Measurements from ENCODE around the gene TBL3. TPM values are rescaled to one million over a fixed set of nuclear protein-coding genes. Genes with fewer than 3 reads are reported as not detected.
"Not testable (repeated sequence)": the region's sequence is repeated elsewhere in the genome, so short reads cannot be mapped to it uniquely, and the experiment has no call there.

The TBL3 gene
- total and polyA plus RNA-seq, 2 donors = 28.4 to 52.3 TPM

- no peak overlapping the region for H3K27ac ChIP-seq (ENCODE audit: low read depth in 1 of 2, low read length in 1 of 2)
- WGBS = 77% methylated on average over 21 of the region's 21 CpGs
- DNase-seq (ENCODE audit: low read depth in 6 of 9, low spot score in 9 of 9) = no peak
- H3K36me3 ChIP-seq (ENCODE audit: control insufficient read depth in 2 of 2, insufficient read depth in 2 of 2, low read length in 1 of 2) = peaks cover 28 to 40% of the 10 kb centered on the region in 2 donors
- H3K9me3 ChIP-seq (ENCODE audit: control insufficient read depth in 2 of 2, insufficient read depth in 1 of 2, low read length in 1 of 2) = peaks cover 0 to 13% of the 10 kb centered on the region in 2 donors
- no peaks in the 10 kb centered on the region for H3K27me3 ChIP-seq (ENCODE audit: control insufficient read depth in 2 of 2, insufficient read depth in 1 of 2, low read length in 1 of 2)
- H3K4me3 ChIP-seq (ENCODE audit: low read length in 2 of 2) = no peak overlapping the region
- H3K4me1 ChIP-seq (ENCODE audit: control insufficient read depth in 2 of 2, insufficient read depth in 2 of 2, low read length in 2 of 2) = peaks cover 26 to 39% of the 10 kb centered on the region in 2 donors
Observed at GRCh38 chr16:2005646-2006045, 33.8 kb downstream of the TBL3 start.

GRCh38 chr16:2006317-2006716, 34.5 kb downstream of the TBL3 start:
- WGBS = 99% methylated on average over 8 of the region's 8 CpGs
- peaks cover 26 to 40% of the 10 kb centered on the region in 2 donors for H3K4me1 ChIP-seq (ENCODE audit: control insufficient read depth in 2 of 2, insufficient read depth in 2 of 2, low read length in 2 of 2)

GRCh38 chr16:2007081-2007836, 35.4 kb downstream of the TBL3 start:
- peaks cover 26 to 40% of the 10 kb centered on the region in 2 donors for H3K4me1 ChIP-seq (ENCODE audit: control insufficient read depth in 2 of 2, insufficient read depth in 2 of 2, low read length in 2 of 2)
- WGBS = 80% methylated on average over 16 of the region's 16 CpGs

More at GRCh38 chr16:2006317-2006716, 34.5 kb downstream of the TBL3 start:
- peaks cover 21 to 35% of the 10 kb centered on the region in 2 donors for H3K36me3 ChIP-seq (ENCODE audit: control insufficient read depth in 2 of 2, insufficient read depth in 2 of 2, low read length in 1 of 2)
- no peak overlapping the region for H3K4me3 ChIP-seq (ENCODE audit: low read length in 2 of 2)
- peaks cover 0 to 13% of the 10 kb centered on the region in 2 donors for H3K9me3 ChIP-seq (ENCODE audit: control insufficient read depth in 2 of 2, insufficient read depth in 1 of 2, low read length in 1 of 2)
- DNase-seq (ENCODE audit: low read depth in 6 of 9, low spot score in 9 of 9) = no peak
- H3K27me3 ChIP-seq (ENCODE audit: control insufficient read depth in 2 of 2, insufficient read depth in 1 of 2, low read length in 1 of 2) = no peaks in the 10 kb centered on the region
- no peak overlapping the region for H3K27ac ChIP-seq (ENCODE audit: low read depth in 1 of 2, low read length in 1 of 2)

DNA sequence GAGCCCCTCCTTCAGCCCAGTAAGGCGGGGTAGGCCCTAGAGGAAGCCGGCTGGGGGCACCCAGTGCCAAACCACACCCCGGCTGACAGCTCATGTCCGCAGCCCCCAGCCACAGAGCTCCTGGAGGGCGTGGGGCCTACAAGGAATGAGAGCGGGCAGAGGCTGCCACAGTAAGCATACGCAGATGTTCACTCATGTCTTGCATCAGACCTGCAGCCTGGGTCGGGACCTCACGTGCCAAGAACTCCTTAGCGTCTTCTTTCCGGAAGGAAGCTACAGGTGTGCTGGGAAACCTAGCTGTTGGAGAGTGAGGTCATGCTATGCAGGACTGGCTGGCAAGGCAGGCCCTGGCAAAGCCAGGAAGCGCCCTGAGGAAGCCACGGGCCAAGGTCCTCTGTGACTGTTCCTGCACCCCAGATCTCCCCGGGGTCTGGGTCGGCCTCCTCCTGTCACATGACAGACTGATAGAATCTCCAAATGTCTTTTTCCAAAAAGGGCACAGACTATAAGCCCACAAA, 36.2 kb downstream of the TBL3 start:
- H3K9me3 ChIP-seq (ENCODE audit: control insufficient read depth in 2 of 2, insufficient read depth in 1 of 2, low read length in 1 of 2) = peaks cover 0 to 13% of the 10 kb centered on the region in 2 donors

More at GRCh38 chr16:2007081-2007836, 35.4 kb downstream of the TBL3 start:
- DNase-seq (ENCODE audit: low read depth in 6 of 9, low spot score in 9 of 9) = no peak
- peaks cover 0 to 13% of the 10 kb centered on the region in 2 donors for H3K9me3 ChIP-seq (ENCODE audit: control insufficient read depth in 2 of 2, insufficient read depth in 1 of 2, low read length in 1 of 2)
- no peaks in the 10 kb centered on the region for H3K27me3 ChIP-seq (ENCODE audit: control insufficient read depth in 2 of 2, insufficient read depth in 1 of 2, low read length in 1 of 2)
- H3K27ac ChIP-seq (ENCODE audit: low read depth in 1 of 2, low read length in 1 of 2) = peak overlapping the region in 1 of 2 donors; percentile 12
- peak overlapping the region in 1 of 2 donors; percentile 5 for H3K4me3 ChIP-seq (ENCODE audit: low read length in 2 of 2)
- H3K36me3 ChIP-seq (ENCODE audit: control insufficient read depth in 2 of 2, insufficient read depth in 2 of 2, low read length in 1 of 2) = peaks cover 12 to 25% of the 10 kb centered on the region in 2 donors

DNA sequence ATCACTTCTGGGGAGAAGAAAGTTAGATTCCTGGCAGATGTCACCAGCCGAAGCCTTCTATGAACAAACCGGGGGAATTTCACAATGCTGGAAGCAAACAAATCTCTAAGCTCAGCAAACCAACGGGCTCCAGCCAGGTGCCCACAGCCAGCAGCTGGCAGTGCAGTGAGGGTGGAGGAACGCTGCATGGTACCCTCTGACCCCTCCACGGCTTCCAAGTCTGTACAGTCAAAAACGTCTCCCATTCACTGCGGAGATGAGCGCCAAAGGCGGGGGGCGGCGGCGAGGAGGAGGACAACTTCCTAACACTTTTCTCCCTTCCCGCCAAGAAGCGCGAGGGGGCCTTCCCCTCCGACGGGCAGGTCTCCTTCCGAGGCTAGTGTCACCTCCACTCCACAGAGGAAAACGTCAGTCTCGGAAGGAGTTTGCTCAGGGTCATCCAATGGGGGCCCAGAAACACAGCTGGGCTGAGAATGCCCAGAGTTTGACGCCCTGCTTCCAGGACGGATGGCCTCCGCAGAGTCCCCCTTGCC, 36.8 kb downstream of the TBL3 start:
- H3K36me3 ChIP-seq (ENCODE audit: control insufficient read depth in 2 of 2, insufficient read depth in 2 of 2, low read length in 1 of 2) = peaks cover 0 to 11% of the 10 kb centered on the region in 2 donors
- no peak for DNase-seq (ENCODE audit: low read depth in 6 of 9, low spot score in 9 of 9)
- peaks cover 0 to 13% of the 10 kb centered on the region in 2 donors for H3K9me3 ChIP-seq (ENCODE audit: control insufficient read depth in 2 of 2, insufficient read depth in 1 of 2, low read length in 1 of 2)
- H3K4me3 ChIP-seq (ENCODE audit: low read length in 2 of 2) = peak overlapping the region; percentile 54 to 85
- peaks cover 26 to 37% of the 10 kb centered on the region in 2 donors for H3K4me1 ChIP-seq (ENCODE audit: control insufficient read depth in 2 of 2, insufficient read depth in 2 of 2, low read length in 2 of 2)
- H3K27me3 ChIP-seq (ENCODE audit: control insufficient read depth in 2 of 2, insufficient read depth in 1 of 2, low read length in 1 of 2) = no peaks in the 10 kb centered on the region
- WGBS = 4% methylated on average over 23 of the region's 23 CpGs
- peak overlapping the region; percentile 40 to 80 for H3K27ac ChIP-seq (ENCODE audit: low read depth in 1 of 2, low read length in 1 of 2)

More for the DNA sequence above, 36.2 kb downstream of the TBL3 start:
- H3K4me1 ChIP-seq (ENCODE audit: control insufficient read depth in 2 of 2, insufficient read depth in 2 of 2, low read length in 2 of 2) = peaks cover 26 to 40% of the 10 kb centered on the region in 2 donors
- H3K36me3 ChIP-seq (ENCODE audit: control insufficient read depth in 2 of 2, insufficient read depth in 2 of 2, low read length in 1 of 2) = peaks cover 4 to 17% of the 10 kb centered on the region in 2 donors
- 10% methylated on average over 15 of the region's 15 CpGs for WGBS
- peak overlapping the region in 1 of 2 donors; percentile 80 for H3K27ac ChIP-seq (ENCODE audit: low read depth in 1 of 2, low read length in 1 of 2)
- DNase-seq (ENCODE audit: low read depth in 6 of 9, low spot score in 9 of 9) = no peak
- peak overlapping the region; percentile 54 to 85 for H3K4me3 ChIP-seq (ENCODE audit: low read length in 2 of 2)
- H3K27me3 ChIP-seq (ENCODE audit: control insufficient read depth in 2 of 2, insufficient read depth in 1 of 2, low read length in 1 of 2) = no peaks in the 10 kb centered on the region

- H3K36me3 ChIP-seq (ENCODE audit: control insufficient read depth in 2 of 2, insufficient read depth in 2 of 2, low read length in 1 of 2) = peaks cover 0 to 10% of the 10 kb centered on the region in 2 donors
- H3K4me1 ChIP-seq (ENCODE audit: control insufficient read depth in 2 of 2, insufficient read depth in 2 of 2, low read length in 2 of 2) = peaks cover 26 to 32% of the 10 kb centered on the region in 2 donors
- H3K4me3 ChIP-seq (ENCODE audit: low read length in 2 of 2) = peak overlapping the region; percentile 54 to 85
- no peak for DNase-seq (ENCODE audit: low read depth in 6 of 9, low spot score in 9 of 9)
- peaks cover 0 to 7% of the 10 kb centered on the region in 2 donors for H3K9me3 ChIP-seq (ENCODE audit: control insufficient read depth in 2 of 2, insufficient read depth in 1 of 2, low read length in 1 of 2)
- peak overlapping the region; percentile 40 to 80 for H3K27ac ChIP-seq (ENCODE audit: low read depth in 1 of 2, low read length in 1 of 2)
- under 1% methylated on average over 55 of the region's 55 CpGs for WGBS
- H3K27me3 ChIP-seq (ENCODE audit: control insufficient read depth in 2 of 2, insufficient read depth in 1 of 2, low read length in 1 of 2) = no peaks in the 10 kb centered on the region
Observed at GRCh38 chr16:2009164-2009711, 37.4 kb downstream of the TBL3 start.

DNA sequence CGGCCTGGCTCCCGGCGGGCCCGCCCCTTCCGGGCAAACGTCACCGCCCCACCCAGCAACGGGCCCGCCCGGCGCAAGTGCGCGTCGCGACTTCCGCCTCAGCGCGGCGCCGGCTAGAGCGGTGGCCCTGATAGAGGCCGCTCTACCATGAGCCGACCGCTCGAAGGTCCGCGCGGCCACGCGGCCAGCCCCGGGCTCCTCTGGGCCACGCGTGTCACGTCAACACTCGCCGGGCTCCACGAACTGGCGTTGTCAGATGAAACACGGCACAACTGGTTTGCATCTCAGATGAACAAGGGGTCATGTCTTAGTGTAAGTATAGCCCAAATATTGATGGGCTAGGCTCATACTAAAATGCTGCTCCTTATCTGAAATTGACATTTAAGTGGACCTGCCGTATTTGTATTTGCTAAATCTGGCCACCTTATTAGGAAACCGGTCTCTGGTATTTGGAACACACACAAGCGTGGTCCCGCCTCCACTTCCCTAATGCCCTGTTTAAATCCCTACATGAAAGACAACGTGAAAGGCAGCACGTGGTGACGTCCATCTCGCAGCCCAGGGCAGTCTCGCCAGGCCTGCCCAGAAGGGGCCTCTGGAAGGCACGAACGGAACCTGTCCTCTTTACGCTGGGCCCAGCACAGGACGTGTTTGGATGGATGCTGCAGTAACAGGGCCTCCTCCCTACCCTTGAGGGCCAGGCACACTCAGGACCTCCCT, 38.1 kb downstream of the TBL3 start, which contains the start of gene ZNF598:
TSS of gene ZNF598 (minus strand) at position 31 of the 720 bp plus-strand sequence.
- Histone ChIP-seq H3K27me3 (ENCODE audit: control insufficient read depth in 2 of 2, insufficient read depth in 1 of 2, low read length in 1 of 2) (no peaks in the 10 kb centered on the region), H3K4me3 (ENCODE audit: low read length in 2 of 2) (peak within 1 kb of the TSS; percentile 65 to 85), H3K4me1 (ENCODE audit: control insufficient read depth in 2 of 2, insufficient read depth in 2 of 2, low read length in 2 of 2) (peaks cover 26 to 28% of the 10 kb centered on the region in 2 donors), H3K27ac (ENCODE audit: low read depth in 1 of 2, low read length in 1 of 2) (peak within 1 kb of the TSS; percentile 62 to 84), H3K36me3 (ENCODE audit: control insufficient read depth in 2 of 2, insufficient read depth in 2 of 2, low read length in 1 of 2) (peaks cover 0 to 6% of the 10 kb centered on the region in 2 donors), H3K9me3 (ENCODE audit: control insufficient read depth in 2 of 2, insufficient read depth in 1 of 2, low read length in 1 of 2) (peaks cover 0 to 3% of the 10 kb centered on the region in 2 donors)
- 4% methylated on average over 52 of the region's 52 CpGs for WGBS
- DNase-seq (ENCODE audit: low read depth in 6 of 9, low spot score in 9 of 9) = peak in 8 of 9 donors; percentile 60 to 88 (median 72)

GRCh38 chr16:2011726-2012125, 39.9 kb downstream of the TBL3 start:
- not testable (repeated sequence) for H3K27ac ChIP-seq (ENCODE audit: low read depth in 1 of 2, low read length in 1 of 2); H3K27me3 ChIP-seq (ENCODE audit: control insufficient read depth in 2 of 2, insufficient read depth in 1 of 2, low read length in 1 of 2); DNase-seq (ENCODE audit: low read depth in 6 of 9, low spot score in 9 of 9); H3K9me3 ChIP-seq (ENCODE audit: control insufficient read depth in 2 of 2, insufficient read depth in 1 of 2, low read length in 1 of 2); H3K4me3 ChIP-seq (ENCODE audit: low read length in 2 of 2); H3K36me3 ChIP-seq (ENCODE audit: control insufficient read depth in 2 of 2, insufficient read depth in 2 of 2, low read length in 1 of 2)
- peaks cover 25 to 28% of the 10 kb centered on the region in 2 donors for H3K4me1 ChIP-seq (ENCODE audit: control insufficient read depth in 2 of 2, insufficient read depth in 2 of 2, low read length in 2 of 2)
- 90% methylated on average over 9 of the region's 9 CpGs for WGBS
